Fibroblast of lung (primary cell): ENCODE measurements around the gene CHST10. TPM values are rescaled to one million over a fixed set of nuclear protein-coding genes. Genes with fewer than 3 reads are reported as not detected.

Experiments
- DNase-seq, 2 donors: peaks; one replicate each; pipeline versions ENCODE4 v3.0.0 to v3.0.0-alpha.2; 2010; ENCODE audit warnings: low read depth in 2 of 2
- H2AFZ ChIP-seq: 2 replicates; pipeline ENCODE4 v1.5.1; 2012; ENCODE audit warnings: low read length, control low read depth, inconsistent platforms
- H3K27ac ChIP-seq: 2 replicates; pipeline ENCODE4 v1.5.1; 2011; ENCODE audit warnings: low read length, control low read depth; ENCODE audit not compliant: insufficient read depth
- H3K27me3 ChIP-seq: 2 replicates; pipeline ENCODE4 v1.5.1; 2011; ENCODE audit warnings: mild to moderate bottlenecking, low read length; ENCODE audit not compliant: control insufficient read depth, insufficient read depth
- H3K36me3 ChIP-seq: 2 replicates; pipeline ENCODE4 v1.5.1; 2011; ENCODE audit warnings: low read length; ENCODE audit not compliant: control insufficient read depth, insufficient read depth
- H3K4me1 ChIP-seq: 2 replicates; pipeline ENCODE4 v1.5.1; 2011; ENCODE audit warnings: low read length; ENCODE audit not compliant: control insufficient read depth, insufficient read depth; ENCODE audit errors: extremely low read depth
- H3K4me2 ChIP-seq: 2 replicates; pipeline ENCODE4 v1.5.1; 2011; ENCODE audit warnings: low read length, control low read depth; ENCODE audit not compliant: insufficient read depth; ENCODE audit errors: extremely low read depth
- H3K4me3 ChIP-seq, 4 experiments: fragments of 200-600 bp in 1 of 4; sonication (generic) in 1 of 4; replicated peaks in 1 of 4; 2 replicates each; pipeline ENCODE4 v1.5.1; 2011 to 2016; ENCODE audit warnings: low read length in 4 of 4, low read depth in 3 of 4, mild to moderate bottlenecking in 3 of 4, control low read depth in 2 of 4, inconsistent platforms in 1 of 4, mixed read lengths in 1 of 4; ENCODE audit not compliant: insufficient read depth in 1 of 4; ENCODE audit errors: control extremely low read depth in 1 of 4
- H3K79me2 ChIP-seq: 2 replicates; pipeline ENCODE4 v1.5.1; 2012; ENCODE audit warnings: mild to moderate bottlenecking, low read length, inconsistent platforms; ENCODE audit not compliant: control insufficient read depth, insufficient read depth
- H3K9ac ChIP-seq: 2 replicates; pipeline ENCODE4 v1.5.1; 2011; ENCODE audit warnings: mild to moderate bottlenecking, low read length, control low read depth; ENCODE audit not compliant: insufficient read depth
- H3K9me3 ChIP-seq: 2 replicates; pipeline ENCODE4 v1.5.1; 2012; ENCODE audit warnings: low read depth, low read length; ENCODE audit not compliant: control insufficient read depth, insufficient read depth
- H4K20me1 ChIP-seq: 2 replicates; pipeline ENCODE4 v1.5.1; 2011; ENCODE audit warnings: low read length; ENCODE audit not compliant: control insufficient read depth, insufficient read depth; ENCODE audit errors: extremely low read depth
- CTCF ChIP-seq, 2 donors: IDR thresholded peaks in 1 of 2; conservative IDR thresholded peaks in 1 of 2; 1 replicate in 1 of 2; 2 replicates in 1 of 2; pipeline ENCODE4 v1.5.1; 2011 to 2012; ENCODE audit warnings: low read length in 2 of 2, control low read depth in 1 of 2, inconsistent platforms in 1 of 2, low read depth in 1 of 2, mild to moderate bottlenecking in 1 of 2
- EZH2 ChIP-seq: IDR thresholded peaks from 2 replicates; pipeline ENCODE4 v1.5.1; 2012; ENCODE audit warnings: low read length, control low read depth, mild to moderate bottlenecking; ENCODE audit errors: missing control alignments
- polyA plus RNA-seq, 2 donors: library from polyadenylated mRNA; depleted of rRNA in 1 of 2; stranded (reverse) in 1 of 2; unstranded in 1 of 2; fragments of >200 nt; gene quantifications; 2 replicates each; pipeline ENCODE4 v1.2.1, GENCODE V29; 2011 to 2012; ENCODE audit warnings: missing spikeins in 1 of 2
- total RNA-seq: library from RNA; depleted of rRNA; stranded (reverse); fragments of >200 nt; gene quantifications from 2 replicates; pipeline ENCODE4 v1.2.1, GENCODE V29; 2014

Gene CHST10
- total and polyA plus RNA-seq, 2 donors (not counting 1 experiment from before 2014, with no cell fraction given): 5.0 to 6.7 TPM

GRCh38 chr2:100399714-100400113 lies 17.8 kb downstream of the CHST10 start:
- Histone ChIP-seq H3K27ac (no peak overlapping the region), H3K9me3 (no peaks in the 10 kb centered on the region), H3K4me3 (no peak overlapping the region), H2AFZ (no peak overlapping the region), H4K20me1 (no peaks in the 10 kb centered on the region), H3K4me2 (no peak overlapping the region), H3K9ac (no peak overlapping the region), H3K79me2 (no peaks in the 10 kb centered on the region), H3K4me1 (no peaks in the 10 kb centered on the region), H3K27me3 (no peaks in the 10 kb centered on the region), H3K36me3 (no peaks in the 10 kb centered on the region)
- DNase-seq: no peak
- no peak for TF ChIP-seq EZH2
- TF ChIP-seq CTCF (conservative IDR thresholded peaks at IDR 0.05 in 1 of 2, IDR thresholded peaks at IDR 0.05 in 1 of 2; ENCODE audit: low read depth in 1 of 2, low read length in 2 of 2): no peak

GRCh38 chr2:100397976-100398375 lies 19.5 kb downstream of the CHST10 start:
- TF ChIP-seq CTCF (conservative IDR thresholded peaks at IDR 0.05 in 1 of 2, IDR thresholded peaks at IDR 0.05 in 1 of 2; ENCODE audit: low read depth in 1 of 2, low read length in 2 of 2) (no peak), EZH2 (no peak)

GRCh38 chr2:100397118-100397860 lies 20.2 kb downstream of the CHST10 start:
- no peaks in the 10 kb centered on the region for H3K79me2 ChIP-seq
- no peak for TF ChIP-seq EZH2
- TF ChIP-seq CTCF (conservative IDR thresholded peaks at IDR 0.05 in 1 of 2, IDR thresholded peaks at IDR 0.05 in 1 of 2; ENCODE audit: low read depth in 1 of 2, low read length in 2 of 2): no peak
- peak in 1 of 2 donors; percentile 8 for DNase-seq

More at GRCh38 chr2:100397976-100398375, 19.5 kb downstream of the CHST10 start:
- Histone ChIP-seq H3K4me1 (no peaks in the 10 kb centered on the region), H3K27me3 (no peaks in the 10 kb centered on the region), H3K79me2 (no peaks in the 10 kb centered on the region), H3K36me3 (no peaks in the 10 kb centered on the region), H2AFZ (no peak overlapping the region), H3K9me3 (no peaks in the 10 kb centered on the region), H4K20me1 (no peaks in the 10 kb centered on the region), H3K9ac (no peak overlapping the region), H3K4me3 (no peak overlapping the region), H3K4me2 (no peak overlapping the region), H3K27ac (no peak overlapping the region)
- no peak for DNase-seq

More at GRCh38 chr2:100397118-100397860, 20.2 kb downstream of the CHST10 start:
- no peak overlapping the region for H3K4me3 ChIP-seq
- no peaks in the 10 kb centered on the region for H3K4me1 ChIP-seq
- no peak overlapping the region for H3K4me2 ChIP-seq
- no peaks in the 10 kb centered on the region for H3K9me3 ChIP-seq
- H3K27ac ChIP-seq: no peak overlapping the region
- H2AFZ ChIP-seq: no peak overlapping the region
- H4K20me1 ChIP-seq: no peaks in the 10 kb centered on the region
- no peak overlapping the region for H3K9ac ChIP-seq
- H3K27me3 ChIP-seq: no peaks in the 10 kb centered on the region
- H3K36me3 ChIP-seq: no peaks in the 10 kb centered on the region
